ENCODE results near the gene TTLL10.

TTLL10 gene

DNA sequence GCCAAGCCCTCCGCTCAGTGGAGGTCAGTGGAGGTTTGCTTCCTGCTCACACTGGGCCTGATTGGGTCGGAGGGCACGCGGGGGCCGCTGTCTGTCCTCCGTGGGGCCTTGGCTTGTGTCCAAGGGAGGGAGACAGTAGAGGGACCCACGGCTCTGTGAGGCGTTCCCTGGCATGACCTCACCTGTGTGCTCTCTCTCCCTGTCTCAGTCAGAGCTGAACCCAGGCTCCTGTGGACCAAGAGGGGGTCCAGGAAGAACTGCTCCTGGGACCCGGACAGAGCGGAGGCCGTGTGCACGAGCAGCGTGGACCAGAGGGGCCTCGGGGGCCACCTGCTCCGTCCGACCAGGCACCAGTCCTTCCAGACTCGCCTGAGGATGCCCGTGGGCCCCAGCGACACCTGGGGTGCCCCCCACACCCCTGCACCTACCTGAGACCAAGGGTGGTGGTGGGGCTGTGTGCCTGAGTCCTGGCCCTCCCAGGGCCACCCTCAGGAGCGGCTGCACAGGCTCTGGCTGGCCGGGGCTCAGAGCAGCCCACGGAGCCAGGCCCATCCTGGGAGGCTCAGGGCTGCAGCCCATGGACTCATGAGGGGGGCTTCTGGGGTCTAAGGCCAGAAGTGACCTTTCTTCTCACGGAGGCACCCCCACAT lies 13.3 kb upstream of the TTLL10 start:
- DNase-seq (ENCODE audit: low read depth) = no peak

DNA sequence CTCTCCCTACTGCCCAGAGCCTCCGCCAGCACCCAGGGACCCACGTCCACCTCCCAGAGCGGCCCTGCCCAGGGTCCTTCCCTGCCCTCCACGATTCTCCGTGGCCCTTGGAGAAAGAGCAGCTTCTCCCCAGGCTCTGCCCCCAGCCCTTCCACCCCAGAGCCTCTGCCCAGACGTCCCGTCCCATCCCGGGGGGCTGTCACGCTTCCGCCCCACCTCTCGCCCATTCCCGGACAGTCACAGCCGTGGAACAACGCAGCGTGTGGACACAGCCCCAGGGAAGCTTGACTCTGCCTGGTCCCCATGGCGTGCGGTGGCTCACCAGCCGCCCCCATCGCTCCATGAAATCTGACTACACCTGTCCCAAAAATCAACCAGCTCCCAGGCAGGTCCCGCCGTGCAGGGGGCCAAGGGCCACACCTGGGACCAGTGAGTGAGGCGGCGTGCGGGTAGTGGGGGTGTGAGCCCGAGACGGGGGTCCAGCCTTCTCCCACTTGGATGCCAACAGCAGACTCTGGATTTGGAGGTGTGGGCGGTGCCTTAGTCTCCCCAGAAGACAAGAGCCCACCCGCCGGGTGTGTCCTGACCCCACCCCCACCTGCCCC lies 12.5 kb upstream of the TTLL10 start:
- DNase-seq (ENCODE audit: low read depth) = no peak

DNA sequence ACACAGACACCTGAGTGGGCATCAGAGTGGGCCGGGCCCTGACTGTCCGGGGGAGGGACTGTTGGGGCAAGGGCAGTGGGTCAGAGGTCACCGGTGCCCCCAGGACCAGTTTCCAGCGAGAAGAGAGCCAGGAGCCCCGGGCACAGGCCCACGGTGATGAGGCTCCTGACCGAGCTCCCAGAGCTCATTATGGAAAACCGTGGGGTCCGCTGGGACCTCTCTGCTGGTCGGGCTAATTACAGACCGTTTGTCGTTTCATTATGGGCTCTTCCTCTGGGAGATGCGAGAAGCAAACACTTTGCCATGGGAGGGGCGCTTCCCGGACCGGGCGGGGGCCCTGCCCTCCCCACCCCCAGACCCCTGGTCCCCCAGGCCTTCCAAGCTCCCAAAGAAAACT lies 12.0 kb upstream of the TTLL10 start:
- no peak for DNase-seq (ENCODE audit: low read depth)

DNA sequence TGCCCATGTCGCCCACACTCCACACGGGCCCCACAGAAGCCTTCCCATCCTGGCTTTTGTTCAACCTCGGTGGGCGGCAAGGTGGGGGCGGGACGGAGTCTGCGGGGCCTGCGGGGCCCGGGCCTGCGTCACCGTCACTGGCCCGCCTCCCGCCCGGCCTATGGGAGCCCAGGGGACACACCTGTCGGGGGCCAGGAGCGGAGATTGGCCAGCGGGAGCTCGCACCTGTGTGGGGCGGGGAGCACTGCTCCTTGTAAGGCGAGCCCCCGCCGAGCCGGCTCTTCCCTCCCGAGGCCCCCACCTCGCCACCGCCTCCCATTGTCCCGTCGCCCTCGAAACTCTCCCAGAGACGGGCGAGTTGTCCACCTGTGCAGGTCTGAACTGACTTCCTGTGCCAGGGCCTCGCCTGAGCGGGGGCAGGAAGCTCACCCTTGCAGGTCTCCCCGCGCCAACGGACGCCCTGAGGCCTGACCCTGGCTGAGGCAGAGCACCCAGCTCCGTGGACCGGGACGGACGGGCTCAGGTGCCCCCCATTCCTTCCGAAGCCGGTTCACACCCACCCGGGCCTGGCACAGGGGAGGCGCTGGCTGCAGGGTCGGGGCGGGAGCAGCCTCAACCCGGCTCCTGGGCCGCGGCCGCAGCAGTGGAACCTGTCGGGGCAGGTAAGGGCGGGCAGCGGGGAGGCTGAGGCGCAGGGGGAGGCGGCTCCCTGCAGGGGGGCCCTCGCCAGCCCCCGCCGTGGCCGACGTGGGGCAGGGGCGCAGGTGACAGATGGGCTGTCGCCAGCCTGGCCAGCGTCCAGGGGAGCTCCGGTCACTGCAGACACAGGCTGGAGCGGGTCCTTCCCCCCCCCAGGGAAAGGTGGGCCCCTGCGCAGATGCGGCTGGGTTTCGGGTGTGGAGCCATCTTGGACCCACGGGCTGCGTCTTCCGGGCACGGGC lies 10.8 kb upstream of the TTLL10 start:
- no peak for DNase-seq (ENCODE audit: low read depth)

DNA sequence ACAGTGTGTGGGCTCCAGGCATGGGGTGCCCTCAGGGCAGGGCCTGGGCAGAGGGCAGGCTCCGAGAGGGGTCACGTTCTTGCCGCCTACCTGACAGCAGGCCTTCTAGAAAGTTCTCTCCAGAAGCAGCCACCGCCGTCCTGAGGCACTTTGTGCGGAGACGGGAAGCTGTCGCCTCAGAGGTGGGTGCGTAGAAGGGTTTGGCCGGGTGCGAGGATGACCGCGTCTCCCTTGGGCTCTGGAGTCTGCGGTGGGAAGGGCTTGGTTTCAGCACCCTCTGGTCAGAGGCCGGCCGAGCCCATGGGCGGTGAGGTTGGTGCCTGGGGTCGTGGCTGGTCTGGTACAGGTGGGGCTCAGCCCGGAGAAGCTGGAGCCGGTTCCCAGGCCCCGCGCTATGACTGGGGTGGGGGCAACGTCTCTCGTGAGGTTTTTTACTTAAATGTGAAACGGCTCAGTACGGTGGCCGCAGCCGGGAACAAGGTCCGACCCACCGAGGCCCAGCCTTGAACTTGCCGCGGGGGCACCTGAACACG lies 10.1 kb upstream of the TTLL10 start:
- DNase-seq (ENCODE audit: low read depth) = no peak

DNA sequence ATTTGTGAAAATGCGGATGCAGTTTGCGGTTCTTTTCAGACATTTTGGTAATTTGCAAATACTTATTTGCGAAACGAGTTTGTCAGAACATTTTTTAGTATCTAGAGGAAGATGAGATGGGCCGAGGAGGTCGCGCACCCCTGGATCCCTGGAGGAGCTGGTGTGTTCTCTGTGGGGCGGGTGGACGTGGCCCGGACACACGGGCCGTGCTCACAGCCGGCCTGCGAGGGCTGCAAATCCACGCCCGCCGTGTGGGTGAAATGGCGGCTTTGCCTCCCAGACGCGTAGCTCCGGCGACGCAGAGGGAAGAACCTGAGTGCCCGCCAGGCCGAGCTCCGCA lies 9.3 kb upstream of the TTLL10 start:
- no peak for DNase-seq (ENCODE audit: low read depth)

DNA sequence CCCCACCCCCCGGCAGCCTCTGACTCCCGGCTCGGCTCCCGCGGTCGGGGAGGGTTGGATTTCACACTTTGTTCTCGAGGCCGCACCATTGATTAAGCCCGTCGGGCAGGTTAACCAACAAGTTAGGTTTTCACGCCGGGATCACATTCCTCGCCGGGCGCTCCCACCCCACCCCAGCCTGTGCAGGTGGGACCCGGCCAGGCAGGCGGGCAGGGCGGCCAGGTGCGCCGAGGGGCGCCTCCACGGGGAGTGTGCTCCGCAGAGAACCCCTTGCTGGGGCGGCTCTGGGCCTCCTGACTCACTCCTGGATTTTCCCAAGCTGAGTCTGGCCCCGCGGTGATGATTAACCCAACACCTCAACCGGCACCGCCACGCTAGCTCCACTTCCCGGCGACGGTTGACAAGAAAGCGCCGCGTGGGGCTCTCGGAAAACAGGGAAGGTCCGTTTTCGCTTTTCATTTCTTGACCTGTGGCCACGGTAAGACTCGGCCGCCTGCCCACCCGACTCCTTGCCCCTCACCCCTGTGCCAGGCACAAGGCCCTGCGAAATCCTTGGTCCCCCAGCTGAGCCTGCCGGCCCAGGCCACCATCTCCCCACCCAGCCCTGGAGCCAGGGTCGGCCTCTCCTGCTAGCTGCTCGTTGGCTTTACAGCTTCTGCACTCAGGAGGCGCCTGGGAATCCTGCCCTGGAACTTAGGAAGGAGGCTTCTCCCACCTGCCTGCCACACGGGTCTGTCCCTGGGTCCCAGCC lies 8.8 kb upstream of the TTLL10 start:
- no peak for DNase-seq (ENCODE audit: low read depth)

DNA sequence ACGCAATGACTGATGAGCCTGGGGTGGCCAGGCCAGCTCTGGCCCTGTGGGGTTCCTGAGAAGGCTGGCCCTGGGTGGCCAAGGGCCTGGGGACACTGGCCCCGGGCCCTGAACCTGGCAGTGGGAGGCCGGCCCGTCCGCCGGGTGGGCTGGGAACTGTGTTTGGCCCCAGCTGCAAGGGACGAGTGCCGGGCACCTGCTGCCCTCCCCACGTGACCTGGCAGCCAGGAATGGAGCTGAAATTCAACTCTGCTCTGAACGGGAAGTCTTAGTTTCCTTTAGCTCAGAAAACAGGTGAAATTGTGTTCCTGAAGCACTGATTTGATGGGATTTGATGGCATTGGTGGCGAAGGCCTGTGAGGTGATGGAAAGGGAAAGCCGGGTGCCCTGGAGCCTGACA lies 8.2 kb upstream of the TTLL10 start:
- no peak for DNase-seq (ENCODE audit: low read depth)

DNA sequence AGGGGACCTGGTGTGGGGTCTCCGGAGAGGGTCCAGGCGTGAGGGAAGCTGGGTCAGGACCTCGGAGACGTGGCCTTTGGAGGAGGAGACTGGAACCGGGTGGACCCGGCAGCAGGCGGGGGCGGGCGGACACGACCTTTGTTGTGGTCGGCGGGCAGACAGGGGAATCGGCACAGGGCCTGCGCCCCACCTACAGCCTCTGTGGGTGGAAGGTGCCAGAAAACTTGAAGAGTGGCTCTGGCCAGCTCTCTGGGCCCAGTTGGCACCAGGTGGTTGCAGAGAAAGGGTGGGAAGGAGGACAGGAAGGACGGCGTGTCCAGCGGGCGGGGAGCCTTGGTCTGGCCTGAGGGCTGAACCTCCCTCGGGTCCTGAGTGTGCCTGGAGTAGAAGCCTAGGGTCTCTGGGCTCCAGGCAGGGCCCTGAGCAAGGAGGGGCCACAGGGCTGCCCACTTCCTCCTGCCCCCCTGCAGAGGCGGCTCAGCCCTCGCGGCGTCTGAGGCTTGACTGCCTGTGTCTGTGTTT lies 7.7 kb upstream of the TTLL10 start:
- DNase-seq (ENCODE audit: low read depth) = no peak

DNA sequence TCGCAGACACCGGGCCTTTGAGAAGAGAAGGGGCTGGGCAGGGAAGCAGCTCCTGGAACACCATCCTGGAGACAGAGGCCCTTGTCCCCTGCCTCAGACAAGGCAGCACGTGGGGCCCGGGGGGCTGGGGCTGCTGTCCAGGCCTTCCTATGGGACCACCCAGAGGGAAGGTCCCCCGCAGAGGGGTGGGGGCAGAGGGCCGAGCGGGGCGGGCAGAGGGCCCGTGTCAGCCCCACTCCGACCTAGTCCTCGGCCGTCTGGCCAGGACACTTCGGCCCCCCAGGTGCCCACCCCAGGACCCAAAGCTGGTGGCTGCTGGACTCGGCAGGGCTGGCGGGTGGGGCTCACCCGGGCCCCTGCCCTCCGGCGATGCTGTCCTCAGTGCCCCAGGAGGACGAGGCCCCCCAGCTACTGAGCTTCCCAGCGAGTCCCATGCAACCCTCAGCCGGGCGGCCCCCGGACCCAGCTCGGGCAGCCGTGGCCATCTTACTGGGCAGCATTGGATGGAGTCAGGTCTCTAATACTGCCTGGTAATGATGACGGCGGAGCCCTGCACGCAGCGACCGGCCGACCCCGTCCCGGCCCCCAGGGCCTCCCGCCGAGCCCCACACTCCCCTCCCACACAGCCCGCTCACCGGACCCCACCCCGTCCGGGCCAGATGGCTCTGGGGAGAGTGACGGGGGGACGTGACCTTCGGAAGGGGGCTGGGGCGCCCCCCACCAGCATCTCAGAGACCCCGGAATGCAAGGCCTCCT lies 6.9 kb upstream of the TTLL10 start:
- no peak for DNase-seq (ENCODE audit: low read depth)

DNA sequence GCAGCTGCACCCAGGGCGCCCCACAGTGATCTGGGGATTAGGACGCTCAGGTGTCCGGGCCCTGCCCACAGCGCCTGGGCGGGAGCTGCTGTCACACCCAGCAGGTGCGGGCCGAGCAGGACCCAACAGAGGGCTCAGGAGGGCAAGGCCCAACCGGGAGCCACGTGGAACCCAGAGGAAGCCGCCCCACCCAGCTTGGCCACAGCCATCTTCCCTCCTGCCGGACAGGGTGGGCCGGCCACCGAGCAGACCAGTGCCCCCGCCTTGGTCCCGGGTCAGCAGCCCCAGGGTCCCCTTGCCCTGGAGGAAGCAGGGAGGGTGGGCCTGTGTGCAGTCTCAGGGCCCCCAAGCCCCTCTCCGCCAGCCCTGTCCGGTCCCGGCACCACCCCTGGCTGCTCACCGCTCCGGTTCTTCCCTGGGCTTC lies 6.3 kb upstream of the TTLL10 start:
- DNase-seq (ENCODE audit: low read depth) = no peak

DNA sequence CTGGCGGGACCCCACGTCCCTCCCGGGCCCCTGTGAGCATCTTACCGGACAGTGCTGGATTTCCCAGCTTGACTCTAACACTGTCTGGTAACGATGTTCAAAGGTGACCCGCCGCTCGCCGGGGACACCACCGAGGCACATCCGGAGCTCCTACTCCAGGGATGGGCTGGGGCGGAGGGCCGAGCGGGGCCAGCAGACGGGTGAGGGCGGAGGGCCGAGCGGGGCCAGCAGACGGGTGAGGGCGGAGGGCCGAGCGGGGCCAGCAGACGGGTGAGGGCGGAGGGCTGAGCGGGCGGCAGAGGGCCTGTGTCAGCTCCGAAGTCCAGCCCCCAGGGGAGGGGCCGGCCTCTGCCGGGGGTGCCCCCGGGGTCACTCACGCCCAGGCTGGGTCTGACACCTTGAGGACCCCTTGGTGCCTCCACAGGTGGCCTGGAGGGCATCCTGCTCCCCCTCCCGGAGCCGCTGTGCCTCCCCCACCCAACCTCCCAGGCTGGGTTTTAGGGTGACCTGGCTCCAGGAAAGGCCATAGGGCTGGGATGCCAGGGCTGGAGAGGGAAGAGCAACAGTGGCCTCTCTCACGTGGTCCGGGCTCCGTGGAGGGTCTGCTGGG lies 5.7 kb upstream of the TTLL10 start:
- DNase-seq (ENCODE audit: low read depth) = no peak

DNA sequence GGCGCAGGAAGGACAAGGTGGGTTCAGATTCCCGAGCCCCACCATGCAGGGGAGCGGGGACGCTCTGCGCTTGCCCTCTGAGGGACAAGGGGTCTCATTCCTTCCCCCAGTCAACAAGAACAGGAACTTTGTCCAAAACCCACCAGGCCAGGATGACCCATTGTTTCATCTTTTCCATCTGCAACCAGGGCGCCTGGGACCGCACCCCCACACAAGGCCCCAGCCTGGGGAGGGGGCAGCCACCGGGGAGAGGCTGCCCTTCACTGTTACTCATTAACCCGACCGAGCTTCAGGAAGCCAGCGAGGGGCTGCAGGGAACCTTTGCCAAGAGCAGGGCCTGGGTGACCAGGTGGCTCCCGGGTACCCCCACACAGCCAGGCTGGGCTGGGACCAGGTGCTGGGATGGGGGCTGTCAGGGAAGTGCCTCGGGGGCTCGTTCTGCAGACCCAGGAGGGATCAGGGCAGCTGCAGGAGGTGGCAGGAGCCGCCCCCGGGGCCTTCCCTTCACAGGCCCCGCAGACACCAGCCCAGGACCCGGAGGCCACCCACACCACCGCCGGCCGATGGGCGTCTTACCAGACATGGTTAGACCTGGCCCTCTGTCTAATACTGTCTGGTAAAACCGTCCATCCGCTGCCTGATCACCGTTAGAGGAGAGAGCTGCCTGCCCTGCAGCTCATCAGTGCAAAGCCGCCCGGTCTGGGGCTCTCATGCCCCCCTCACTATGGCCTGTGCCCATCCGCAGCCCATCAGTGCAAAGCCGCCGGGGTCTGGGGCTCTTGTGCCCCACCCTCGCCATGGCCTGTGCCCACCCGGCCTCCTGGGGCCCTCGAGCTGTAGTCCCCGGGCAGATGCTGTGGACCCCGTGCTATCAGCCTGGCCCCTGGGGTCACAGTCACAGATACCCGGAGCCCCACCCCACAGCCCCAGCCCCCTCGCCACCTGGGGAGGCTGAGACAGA lies 4.9 kb upstream of the TTLL10 start:
- DNase-seq (ENCODE audit: low read depth) = no peak

DNA sequence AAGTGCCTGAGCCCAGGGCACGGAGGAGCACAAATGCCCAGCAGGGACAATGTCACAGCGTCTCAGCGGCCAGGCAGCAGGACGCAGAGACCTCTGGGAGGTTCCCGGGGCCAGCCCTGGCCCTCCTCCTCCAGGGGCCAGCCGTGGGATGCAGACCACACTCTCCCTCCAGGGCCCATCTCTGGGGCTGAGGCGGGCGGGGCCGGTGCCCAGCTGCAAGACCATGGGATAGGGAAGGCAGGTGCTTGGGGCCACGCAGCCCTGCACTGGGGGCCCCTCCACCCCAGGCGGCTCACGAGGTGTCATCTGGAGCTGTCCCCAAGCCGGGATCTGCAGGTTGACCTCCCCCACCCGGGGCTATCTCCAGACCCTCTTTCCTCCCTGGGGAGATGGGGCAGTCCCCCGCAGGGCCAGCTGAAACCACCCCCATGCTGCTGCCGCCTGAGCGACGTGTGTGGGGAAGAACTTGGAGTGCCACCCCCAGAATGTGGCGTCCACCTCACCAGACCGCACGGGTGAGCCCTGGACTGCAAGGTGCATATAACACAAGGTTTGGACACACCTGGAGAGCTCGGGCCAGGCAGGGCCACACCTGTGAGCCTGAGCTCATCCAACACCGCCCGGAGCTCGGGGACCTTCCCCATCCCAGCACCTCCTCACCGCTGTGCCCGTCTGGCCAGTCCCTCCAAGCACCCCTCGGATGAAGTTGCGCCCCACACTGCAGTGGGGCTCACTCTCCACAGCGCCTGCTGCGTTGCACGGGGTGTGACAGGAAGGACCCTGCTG lies 4.1 kb upstream of the TTLL10 start:
- no peak for DNase-seq (ENCODE audit: low read depth)

DNA sequence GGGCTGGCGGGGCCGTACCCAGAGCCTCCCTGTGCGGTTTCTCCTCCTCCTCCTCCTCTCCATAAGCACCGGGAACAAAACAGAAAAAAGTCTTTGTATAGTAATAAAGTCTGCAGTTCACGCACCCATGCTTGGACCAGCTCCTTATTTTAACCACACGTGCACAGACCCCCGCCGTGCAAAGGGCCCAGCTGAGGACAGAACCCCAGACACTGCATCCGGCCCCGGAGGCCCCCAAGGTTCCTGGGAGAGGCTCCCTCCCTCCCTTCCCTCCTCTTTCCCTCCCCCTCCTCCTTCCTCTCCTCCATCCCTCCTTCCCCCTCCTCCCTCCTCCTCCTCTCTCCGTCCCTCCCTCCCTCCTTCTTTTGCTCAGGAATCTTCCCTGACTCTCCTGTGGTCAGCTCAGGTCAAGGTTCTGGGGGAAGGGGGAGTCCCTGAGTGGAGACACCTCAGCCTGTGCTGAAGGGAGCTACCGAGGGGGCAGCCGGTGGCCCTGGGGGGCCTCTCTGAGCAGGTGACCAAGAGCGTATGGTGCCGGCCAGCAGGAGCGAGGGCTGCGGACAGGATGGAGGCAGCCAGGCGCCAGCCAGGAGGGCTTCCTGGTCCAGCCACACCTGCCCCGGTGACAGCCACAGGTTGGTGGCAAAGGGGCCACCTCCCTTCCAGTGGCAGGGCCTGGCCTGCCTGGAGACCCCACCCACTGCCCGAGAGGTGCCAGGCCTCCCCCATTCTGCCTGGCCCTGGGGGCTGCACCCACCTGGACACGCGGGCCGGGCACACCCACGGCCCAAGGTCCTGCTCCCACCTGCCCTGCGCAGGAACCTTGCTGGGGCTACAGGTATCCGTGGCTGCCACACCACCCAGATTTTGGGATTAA lies 3.2 kb upstream of the TTLL10 start:
- DNase-seq (ENCODE audit: low read depth) = no peak

DNA sequence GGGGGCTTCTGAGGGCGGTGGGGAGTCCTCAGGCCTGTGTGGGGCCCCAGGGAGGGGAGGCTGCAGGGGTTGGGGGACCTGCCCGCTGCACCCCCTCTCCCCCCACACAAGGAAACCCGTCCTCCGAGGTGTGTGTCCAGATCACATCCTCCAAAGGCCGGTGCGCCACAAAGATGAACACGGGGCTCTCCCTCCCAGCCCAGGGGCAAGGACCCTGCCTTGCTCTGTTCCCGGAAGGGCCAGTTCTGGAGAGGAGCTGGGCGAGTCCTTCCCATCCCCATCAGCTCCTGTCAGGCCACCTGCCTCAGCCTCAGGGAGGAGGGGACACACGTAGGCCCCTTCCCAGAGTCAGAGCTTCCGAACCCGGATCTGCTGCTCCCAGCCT lies 2.5 kb upstream of the TTLL10 start:
- no peak for DNase-seq (ENCODE audit: low read depth)

DNA sequence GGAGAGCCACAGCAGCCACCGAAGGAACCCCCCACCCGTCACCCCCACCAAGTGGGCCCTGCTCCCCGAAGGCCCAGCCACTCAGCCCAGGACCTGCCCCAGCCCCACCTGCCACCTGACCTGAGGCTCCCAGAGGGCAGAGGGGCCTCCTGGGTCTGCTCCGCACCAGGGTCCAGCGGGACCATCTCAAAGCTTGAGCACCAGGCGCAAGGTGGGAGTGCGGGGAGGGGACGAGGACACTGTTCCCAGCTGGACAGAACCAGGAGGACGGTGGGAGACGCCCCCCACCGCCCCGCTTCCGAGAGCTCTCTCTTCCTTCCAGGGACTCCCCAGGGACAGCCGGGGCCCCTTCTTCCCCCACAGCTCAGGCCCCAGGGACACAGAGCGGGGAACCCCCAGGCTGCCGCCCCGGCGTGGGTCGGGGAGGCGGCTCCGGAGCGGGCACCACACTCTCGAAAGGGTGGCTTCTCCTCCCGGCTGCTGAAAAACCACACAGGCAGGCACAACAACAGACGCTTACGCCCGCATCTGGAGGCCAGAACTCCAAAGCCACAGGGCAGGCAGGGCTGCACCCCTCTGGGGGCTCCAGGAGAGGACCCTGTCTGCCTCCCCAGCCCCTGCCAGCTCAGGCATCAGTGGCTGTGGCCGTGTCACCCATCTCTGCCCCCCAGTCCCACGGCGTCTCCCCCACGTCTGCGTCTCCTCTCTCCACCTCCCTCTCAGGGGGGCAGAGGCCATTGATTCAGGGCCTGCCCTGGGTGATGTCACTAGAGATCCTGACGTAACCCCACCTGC lies 1.9 kb upstream of the TTLL10 start:
- no peak for DNase-seq (ENCODE audit: low read depth)
